Calu3 (cell line): Measurements from ENCODE around the gene IFT88. TPM values are rescaled to one million over a fixed set of nuclear protein-coding genes. Genes with fewer than 3 reads are reported as not detected.

Experiments
- BruUV-seq: library from RNA; stranded (reverse); fragments of 400-500 nt; replicated peaks from 2 replicates; lab custom pipeline; 2021; lab: Mats Ljungman, UMichigan
- CTCF ChIA-PET: fragments of 300-600 bp; sonication (Branson Sonifier 250); formaldehyde crosslinking; loops from one replicate; lab custom pipeline; 2022; ENCODE audit warnings: antibody characterized with exemption; lab: Charles Lee
- DNase-seq: peaks from one replicate; pipeline ENCODE4 v3.0.0; 2022
- H3K27ac Mint-ChIP-seq: one replicate; pipeline ENCODE4 v1.8.0; 2022; ENCODE audit warnings: mixed read lengths; ENCODE audit not compliant: unreplicated experiment
- H3K27me3 Mint-ChIP-seq: one replicate; pipeline ENCODE4 v1.8.0; 2022; ENCODE audit warnings: mixed read lengths; ENCODE audit not compliant: unreplicated experiment
- H3K36me3 Mint-ChIP-seq: one replicate; pipeline ENCODE4 v1.8.0; 2022; ENCODE audit warnings: mild to moderate bottlenecking, moderate library complexity, mixed read lengths; ENCODE audit not compliant: insufficient read depth, unreplicated experiment
- H3K4me1 Mint-ChIP-seq: one replicate; pipeline ENCODE4 v1.8.0; 2022; ENCODE audit warnings: mild to moderate bottlenecking, low read depth, mixed read lengths; ENCODE audit not compliant: unreplicated experiment
- H3K4me3 Mint-ChIP-seq: one replicate; pipeline ENCODE4 v1.8.0; 2022; ENCODE audit warnings: mild to moderate bottlenecking, low read depth, moderate library complexity, mixed read lengths; ENCODE audit not compliant: unreplicated experiment
- H3K9me3 Mint-ChIP-seq: one replicate; pipeline ENCODE4 v1.8.0; 2022; ENCODE audit warnings: low read depth, mixed read lengths; ENCODE audit not compliant: unreplicated experiment
- intact Hi-C: fragments of 100-400 bp; cut with micrococcal nuclease; formaldehyde crosslinking; loops from one replicate; pipeline ENCODE4 v1.10.0; 2022; ENCODE audit not compliant: unreplicated experiment
- total RNA-seq: library from RNA; stranded (reverse); gene quantifications from 2 replicates; pipeline ENCODE4 v1.2.3, GENCODE V29; 2022
- TF ChIP-seq, protein P1 (sequence below): fragments of 200-600 bp; IDR thresholded peaks from one replicate; pipeline ENCODE4 v1.8.0; 2022; ENCODE audit warnings: antibody characterized with exemption; ENCODE audit not compliant: unreplicated experiment

IFT88 gene
- total RNA-seq, 1 experiment from 2014 or later: 13.6 TPM

DNA sequence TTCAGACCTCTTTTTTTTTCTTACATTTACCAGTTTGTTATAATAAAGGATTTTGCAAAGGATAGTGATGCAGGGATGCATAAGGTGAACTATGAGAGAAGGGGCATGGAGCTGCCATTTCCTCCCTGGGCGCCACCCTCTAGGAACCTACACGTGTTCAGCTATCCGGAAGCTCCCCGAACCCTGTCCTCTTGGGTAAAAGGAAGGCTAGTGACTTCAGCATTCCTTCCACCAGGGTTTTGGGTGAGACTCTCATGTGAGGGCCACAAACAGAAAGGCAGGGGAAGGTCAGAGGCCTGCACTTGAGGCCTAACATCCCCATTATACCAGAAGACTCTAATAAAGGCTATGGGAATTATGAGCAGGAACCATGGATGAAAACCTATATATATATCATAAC lies 57.3 kb downstream of the IFT88 start:
- Mint-ChIP-seq H3K27ac (no peak overlapping the region), H3K27me3 (no peaks in the 10 kb centered on the region), H3K9me3 (no peaks in the 10 kb centered on the region), H3K4me1 (no peaks in the 10 kb centered on the region), H3K36me3 (no peaks in the 10 kb centered on the region), H3K4me3 (no peak overlapping the region)
- no TSS peak for BruUV-seq
- CTCF ChIA-PET: no interaction called here
- intact Hi-C loops: no loop called here
- TF ChIP-seq, protein P1, sequence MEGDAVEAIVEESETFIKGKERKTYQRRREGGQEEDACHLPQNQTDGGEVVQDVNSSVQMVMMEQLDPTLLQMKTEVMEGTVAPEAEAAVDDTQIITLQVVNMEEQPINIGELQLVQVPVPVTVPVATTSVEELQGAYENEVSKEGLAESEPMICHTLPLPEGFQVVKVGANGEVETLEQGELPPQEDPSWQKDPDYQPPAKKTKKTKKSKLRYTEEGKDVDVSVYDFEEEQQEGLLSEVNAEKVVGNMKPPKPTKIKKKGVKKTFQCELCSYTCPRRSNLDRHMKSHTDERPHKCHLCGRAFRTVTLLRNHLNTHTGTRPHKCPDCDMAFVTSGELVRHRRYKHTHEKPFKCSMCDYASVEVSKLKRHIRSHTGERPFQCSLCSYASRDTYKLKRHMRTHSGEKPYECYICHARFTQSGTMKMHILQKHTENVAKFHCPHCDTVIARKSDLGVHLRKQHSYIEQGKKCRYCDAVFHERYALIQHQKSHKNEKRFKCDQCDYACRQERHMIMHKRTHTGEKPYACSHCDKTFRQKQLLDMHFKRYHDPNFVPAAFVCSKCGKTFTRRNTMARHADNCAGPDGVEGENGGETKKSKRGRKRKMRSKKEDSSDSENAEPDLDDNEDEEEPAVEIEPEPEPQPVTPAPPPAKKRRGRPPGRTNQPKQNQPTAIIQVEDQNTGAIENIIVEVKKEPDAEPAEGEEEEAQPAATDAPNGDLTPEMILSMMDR: no peak
- no peak for DNase-seq

DNA sequence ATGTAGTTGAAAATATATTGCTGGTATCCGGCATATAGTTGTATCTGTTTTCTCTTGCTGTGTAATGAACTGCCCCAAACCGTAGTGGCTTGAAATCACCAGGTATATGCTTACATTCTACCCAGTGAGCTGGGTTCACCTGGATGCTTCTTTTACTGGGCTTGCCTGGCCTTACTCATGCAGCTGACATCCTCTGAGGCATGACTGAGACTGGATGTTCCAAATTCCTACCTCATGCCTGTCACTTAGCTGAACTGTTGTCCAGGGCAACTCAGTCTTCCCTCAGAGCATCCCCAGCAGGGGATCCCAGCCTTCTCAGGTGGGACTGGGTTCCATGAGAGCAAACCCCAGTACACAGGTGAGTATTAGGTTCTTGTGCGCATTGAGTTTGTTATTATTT lies 66.8 kb downstream of the IFT88 start:
- CTCF ChIA-PET: no interaction called here
- Mint-ChIP-seq H3K36me3 (no peaks in the 10 kb centered on the region), H3K27me3 (no peaks in the 10 kb centered on the region), H3K4me1 (no peaks in the 10 kb centered on the region), H3K27ac (no peak overlapping the region), H3K9me3 (no peaks in the 10 kb centered on the region), H3K4me3 (no peak overlapping the region)
- no peak for DNase-seq
- no TSS peak for BruUV-seq
- intact Hi-C loops: no loop called here
- TF ChIP-seq, protein P1: no peak

DNA sequence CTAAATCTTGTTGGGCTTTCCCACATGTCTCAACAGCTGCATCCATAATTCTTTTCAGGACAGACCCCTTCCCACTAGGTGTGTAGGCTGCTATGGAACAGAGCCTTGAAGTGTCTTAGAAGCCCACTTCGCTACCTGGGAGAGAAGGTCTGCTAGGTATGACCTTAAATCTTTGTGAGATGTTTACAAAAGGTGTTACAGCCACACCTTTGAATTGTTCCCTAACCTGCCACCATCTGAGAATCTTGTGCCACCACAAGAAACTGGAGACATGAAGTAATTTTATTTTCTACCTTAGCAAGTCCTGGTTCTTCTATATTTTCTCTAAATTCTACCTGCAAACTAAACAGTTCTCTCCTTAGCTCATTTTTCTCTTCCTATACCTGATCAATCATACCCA lies 69.1 kb downstream of the IFT88 start:
- Mint-ChIP-seq H3K27ac (no peak overlapping the region), H3K36me3 (no peaks in the 10 kb centered on the region), H3K4me1 (no peaks in the 10 kb centered on the region), H3K9me3 (no peaks in the 10 kb centered on the region), H3K4me3 (no peak overlapping the region), H3K27me3 (no peaks in the 10 kb centered on the region)
- no TSS peak for BruUV-seq
- TF ChIP-seq, protein P1: no peak
- CTCF ChIA-PET: no interaction called here
- intact Hi-C loops: no loop called here
- no peak for DNase-seq

DNA sequence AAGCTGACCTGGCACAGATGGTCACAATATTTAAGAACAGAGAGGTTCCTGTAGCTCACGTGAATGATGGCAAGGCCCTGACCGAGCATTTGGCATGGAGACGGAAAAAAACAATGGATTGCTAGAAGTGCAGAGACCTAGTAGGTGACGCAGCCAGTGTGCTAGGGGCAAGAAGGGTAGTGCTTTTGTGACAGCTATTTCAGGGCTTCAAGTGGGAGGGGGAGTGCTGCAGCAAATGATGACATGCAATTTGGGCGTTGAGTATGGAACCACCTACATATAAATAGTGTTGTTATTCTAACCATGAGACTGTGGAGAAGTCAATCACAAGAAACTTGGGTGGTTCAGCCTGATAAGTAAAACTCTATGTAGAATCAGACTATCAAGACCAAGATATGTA lies 70.9 kb downstream of the IFT88 start:
- no peaks in the 10 kb centered on the region for H3K36me3 Mint-ChIP-seq
- no TSS peak for BruUV-seq
- no peaks in the 10 kb centered on the region for H3K4me1 Mint-ChIP-seq
- H3K27me3 Mint-ChIP-seq: no peaks in the 10 kb centered on the region
- no peak overlapping the region for H3K27ac Mint-ChIP-seq
- H3K9me3 Mint-ChIP-seq: no peaks in the 10 kb centered on the region
- no peak for DNase-seq
- TF ChIP-seq, protein P1: no peak
- no peak overlapping the region for H3K4me3 Mint-ChIP-seq
- CTCF ChIA-PET: no interaction called here
- intact Hi-C loops: no loop called here
